ENCODE results near the gene EIF1AX.

DNA sequence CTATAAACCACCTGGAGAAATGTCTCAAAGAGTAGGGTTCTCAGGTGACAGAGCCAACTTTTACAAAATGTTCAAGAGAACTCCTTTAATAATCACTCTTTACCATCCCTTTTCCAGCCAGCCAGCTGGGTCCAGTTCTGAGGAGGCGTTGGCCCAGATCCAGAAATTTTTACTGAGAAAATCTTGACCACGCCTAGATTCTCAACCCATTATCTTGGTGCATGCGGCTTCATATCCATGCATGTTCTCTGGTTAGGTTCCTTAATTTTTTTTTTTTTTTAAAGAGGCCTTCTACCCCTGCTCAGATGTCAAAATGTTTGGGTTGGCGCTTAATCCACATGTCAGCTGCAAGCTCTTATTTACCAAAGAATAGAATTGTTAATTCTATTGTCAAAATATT lies 13.0 kb downstream of the EIF1AX start:
- TF ChIP-seq CTCF (IDR thresholded peaks at IDR 0.05), result no peak
- TF ChIP-seq, protein P1, sequence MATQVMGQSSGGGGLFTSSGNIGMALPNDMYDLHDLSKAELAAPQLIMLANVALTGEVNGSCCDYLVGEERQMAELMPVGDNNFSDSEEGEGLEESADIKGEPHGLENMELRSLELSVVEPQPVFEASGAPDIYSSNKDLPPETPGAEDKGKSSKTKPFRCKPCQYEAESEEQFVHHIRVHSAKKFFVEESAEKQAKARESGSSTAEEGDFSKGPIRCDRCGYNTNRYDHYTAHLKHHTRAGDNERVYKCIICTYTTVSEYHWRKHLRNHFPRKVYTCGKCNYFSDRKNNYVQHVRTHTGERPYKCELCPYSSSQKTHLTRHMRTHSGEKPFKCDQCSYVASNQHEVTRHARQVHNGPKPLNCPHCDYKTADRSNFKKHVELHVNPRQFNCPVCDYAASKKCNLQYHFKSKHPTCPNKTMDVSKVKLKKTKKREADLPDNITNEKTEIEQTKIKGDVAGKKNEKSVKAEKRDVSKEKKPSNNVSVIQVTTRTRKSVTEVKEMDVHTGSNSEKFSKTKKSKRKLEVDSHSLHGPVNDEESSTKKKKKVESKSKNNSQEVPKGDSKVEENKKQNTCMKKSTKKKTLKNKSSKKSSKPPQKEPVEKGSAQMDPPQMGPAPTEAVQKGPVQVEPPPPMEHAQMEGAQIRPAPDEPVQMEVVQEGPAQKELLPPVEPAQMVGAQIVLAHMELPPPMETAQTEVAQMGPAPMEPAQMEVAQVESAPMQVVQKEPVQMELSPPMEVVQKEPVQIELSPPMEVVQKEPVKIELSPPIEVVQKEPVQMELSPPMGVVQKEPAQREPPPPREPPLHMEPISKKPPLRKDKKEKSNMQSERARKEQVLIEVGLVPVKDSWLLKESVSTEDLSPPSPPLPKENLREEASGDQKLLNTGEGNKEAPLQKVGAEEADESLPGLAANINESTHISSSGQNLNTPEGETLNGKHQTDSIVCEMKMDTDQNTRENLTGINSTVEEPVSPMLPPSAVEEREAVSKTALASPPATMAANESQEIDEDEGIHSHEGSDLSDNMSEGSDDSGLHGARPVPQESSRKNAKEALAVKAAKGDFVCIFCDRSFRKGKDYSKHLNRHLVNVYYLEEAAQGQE (IDR thresholded peaks at IDR 0.05; ENCODE audit: insufficient read depth in 1 of 2, low read depth in 2 of 2, low read length in 1 of 2), result no peak
- TF ChIP-seq POLR2AphosphoS5 (IDR thresholded peaks at IDR 0.05; ENCODE audit: low read depth, low read length), result no peak
- TF ChIP-seq TCF7L2 (IDR thresholded peaks at IDR 0.05; ENCODE audit: low read depth, low read length), result no peak

Measured in Panc1 (cell line).